HG03097 (cell line): ENCODE data around the gene NIPAL3.
"Not testable (repeated sequence)": the region's sequence is repeated elsewhere in the genome, so short reads cannot be mapped to it uniquely, and the experiment has no call there.

Source experiments
- ATAC-seq: cut with Tn5 transposase; IDR thresholded peaks from one replicate; pipeline ENCODE4 v1.9.1; 2021; ENCODE audit not compliant: unreplicated experiment, low FRiP score

NIPAL3 gene

DNA sequence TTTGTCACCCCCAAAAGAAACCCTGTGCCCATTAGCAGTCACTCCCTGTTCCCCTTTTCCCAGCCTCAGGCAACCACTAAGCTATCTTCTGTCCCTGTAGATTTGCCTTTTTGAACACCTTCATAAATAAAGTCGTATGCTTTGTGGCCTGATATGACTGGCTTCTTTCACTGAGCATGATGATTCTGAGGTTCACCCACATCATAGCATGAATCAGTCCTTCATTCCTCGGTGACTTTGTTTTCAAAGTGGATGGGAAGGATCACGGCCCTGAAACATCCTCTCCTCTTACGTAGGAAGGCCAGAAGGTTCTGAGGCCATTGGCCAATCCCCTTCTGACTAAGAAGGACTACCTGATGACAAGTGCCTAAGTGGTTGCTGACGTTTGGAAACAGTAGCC lies 39.1 kb downstream of the NIPAL3 start:
- no peak for ATAC-seq

DNA sequence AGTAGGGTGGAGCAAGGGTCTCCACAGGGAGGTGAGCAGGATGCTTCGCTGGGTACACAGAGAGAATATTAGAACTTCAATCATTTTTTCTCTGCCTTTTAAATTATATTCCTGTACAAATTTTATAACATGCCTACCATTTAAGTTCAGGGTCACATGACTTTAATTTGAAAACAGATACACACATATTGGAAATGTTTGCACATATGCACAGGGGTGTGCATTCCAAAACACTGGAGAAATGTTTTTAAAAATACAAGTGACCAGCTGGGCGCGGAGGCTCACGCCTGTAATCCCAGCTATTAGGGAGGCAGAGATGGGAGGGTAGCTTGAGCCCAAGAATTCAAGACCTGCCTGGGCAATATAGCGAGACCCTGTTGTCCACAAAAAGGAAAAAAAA lies 39.7 kb downstream of the NIPAL3 start:
- ATAC-seq: no peak

DNA sequence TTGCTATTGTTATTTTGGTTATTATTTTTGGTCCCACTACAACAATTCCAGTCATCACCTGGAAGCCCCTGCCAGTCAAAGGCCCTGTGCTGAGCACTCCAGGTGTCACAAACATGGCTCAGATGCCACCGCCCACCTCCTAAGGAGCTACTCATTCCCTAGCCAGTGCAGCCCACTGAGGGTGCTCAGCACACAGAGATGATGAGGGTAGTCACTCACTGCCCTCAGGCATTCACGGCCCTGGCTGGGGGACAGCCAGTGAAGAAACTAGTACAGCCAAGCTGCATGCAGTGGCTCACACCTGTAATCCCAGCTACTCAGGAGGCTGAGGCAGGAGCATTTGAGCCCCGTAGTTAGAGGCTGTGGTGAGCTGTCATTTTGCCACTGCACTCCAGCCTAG lies 42.3 kb downstream of the NIPAL3 start:
- ATAC-seq: no peak

DNA sequence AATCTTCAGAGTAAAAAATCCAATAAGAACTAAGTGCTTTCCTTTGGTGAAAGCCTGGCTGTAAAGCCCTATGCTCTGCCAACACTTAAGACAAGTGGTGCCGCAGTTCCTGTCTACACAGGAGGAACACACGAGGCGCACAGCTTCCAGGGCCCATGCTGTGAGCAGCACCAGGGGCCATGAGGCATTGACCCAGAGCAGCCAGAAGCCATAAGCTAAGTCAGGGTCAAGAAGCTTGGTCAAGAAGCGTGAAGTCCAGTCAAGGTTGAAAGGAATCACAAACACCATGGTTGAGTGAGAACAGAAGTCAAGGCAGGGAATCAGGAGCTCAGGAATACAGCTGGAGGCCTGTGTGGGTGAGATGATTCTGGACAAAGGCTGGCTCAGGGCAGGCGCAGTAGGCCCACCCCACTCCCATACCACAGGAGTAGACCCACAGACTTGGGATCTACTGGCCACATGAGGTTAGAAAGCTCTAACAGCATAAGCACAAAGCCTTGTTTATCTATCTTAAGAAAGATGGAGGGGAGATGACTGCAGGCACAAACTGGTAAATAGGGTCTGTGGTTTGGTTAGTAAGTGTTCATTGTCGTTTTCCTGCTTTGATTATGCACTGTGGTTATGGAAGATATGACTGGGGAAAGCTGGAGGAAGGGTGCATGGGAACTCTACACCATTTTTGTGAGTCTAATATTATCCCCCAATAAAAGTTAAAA lies 44.1 kb downstream of the NIPAL3 start:
- ATAC-seq: no peak

DNA sequence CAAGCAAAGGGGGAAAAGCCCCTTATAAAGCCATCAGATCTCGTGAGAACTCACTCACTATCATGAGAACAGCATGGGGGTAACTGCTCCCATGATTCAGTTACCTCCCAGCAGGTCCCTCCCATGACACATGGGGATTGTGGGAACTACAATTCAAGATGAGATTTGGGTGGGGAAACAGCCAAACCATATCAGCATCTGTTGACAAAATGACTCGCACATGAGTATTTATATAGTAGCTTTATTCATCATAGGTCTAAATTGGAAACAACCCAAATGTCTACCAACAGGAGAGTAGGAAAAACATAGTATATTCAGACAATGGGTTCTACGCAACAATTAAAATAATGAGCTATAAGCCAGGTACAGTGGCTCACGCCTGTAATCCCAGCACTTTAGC lies 46.5 kb downstream of the NIPAL3 start:
- not testable (repeated sequence) for ATAC-seq

DNA sequence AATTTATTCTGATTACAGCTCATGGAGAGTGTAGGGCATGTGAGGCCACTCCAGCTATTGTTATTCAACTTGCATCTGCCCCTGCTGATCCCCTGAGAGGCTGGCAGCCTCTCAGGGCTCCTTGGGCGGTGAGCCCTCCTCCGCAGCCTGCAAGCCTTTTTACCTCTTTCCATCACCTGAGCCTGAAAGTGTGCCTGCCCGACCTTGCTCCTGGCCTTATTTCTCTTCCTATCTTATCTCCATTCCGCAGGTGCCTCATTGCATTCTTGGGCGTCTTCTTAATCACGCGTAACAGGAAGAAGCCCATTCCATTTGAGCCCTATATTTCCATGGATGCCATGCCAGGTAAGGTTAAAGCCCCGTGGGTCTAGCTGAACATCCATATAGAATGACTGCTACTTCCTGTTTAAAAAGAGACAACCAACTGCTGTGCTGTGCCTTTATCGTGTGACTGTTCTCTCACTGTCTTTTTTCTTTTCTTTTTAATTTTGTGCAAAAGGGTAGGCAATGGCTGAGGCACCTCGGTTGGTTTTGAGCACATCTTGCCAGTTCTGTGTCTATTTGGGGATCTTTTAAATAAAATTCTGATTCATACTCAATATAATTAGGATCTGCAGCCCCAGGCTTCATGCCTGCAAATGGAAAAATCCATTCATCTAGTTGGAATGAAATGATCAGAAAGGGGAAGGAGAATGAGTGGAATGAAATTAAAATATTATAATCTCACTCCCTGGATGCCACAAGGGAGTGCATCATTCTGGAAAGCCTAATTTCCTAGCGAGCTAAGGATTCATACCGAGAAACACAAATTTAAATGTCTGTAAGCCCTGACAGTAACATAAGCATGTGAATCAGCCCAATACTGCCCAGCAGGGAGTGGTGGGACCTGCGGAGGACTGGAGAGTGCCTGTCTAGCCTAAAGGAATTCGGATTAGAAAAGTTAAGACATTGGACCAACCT lies 48.5 kb downstream of the NIPAL3 start:
- ATAC-seq: no peak

DNA sequence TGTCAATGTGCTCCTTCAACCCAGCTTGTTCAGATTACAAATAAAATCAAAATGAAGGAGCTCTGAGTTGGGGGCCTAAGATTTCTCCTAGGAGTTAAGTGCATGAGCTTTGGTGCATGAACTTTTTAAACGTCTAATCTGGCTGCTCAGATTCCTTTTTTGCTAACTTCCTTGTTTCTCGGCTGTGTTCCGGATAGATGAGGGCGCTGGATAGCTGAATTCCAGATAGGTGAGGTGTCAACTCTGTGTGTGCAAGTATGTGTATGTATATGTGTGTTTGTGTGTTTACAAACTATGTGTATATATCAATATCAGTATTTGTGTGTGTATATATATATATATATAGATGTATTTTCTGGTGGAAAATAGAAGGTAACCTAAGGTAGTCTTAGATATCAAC lies 49.5 kb downstream of the NIPAL3 start:
- no peak for ATAC-seq

DNA sequence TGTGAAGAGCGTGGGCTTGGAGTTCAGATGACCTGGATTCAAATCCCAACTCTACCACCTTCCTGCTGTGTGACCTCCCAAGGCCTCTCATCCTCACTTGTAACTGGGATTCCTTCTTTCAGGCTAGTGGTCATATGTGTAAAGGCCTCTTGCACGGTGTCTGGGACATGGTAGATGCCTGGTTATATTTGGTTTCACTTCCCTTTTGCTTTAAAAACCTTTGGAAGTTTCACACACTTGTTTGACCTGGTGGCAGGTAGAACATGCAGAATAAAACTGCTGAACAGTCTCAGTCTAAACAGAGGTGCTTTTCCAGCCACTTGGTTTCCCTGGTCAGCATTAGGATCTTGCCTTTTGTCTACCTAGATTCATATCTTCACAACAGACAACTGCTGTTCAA lies 50.0 kb downstream of the NIPAL3 start:
- ATAC-seq: no peak

DNA sequence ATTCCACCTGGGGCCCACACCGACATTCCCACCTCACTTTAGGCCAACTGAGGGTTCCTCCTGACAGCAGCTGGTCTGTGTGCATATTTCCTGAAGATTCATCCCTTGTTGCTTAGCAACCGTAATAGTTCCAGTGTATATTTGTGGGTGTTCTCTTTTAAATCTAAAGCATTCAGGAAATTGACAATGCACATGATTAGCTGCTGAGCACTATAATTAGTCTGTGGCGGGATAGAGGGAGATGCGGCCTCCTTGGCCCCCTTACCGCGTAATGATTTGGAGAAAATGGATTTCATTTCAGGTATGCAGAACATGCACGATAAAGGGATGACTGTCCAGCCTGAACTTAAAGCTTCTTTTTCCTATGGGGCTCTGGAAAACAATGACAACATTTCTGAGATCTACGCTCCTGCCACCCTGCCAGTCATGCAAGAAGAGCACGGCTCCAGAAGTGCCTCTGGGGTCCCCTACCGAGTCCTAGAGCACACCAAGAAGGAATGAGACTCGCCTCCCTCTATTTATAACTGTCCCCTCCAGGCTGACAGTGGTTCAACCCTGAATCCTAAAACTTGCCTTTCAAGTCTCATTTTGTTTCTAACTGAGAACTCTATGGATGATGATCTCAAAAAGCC lies 53.2 kb downstream of the NIPAL3 start:
- ATAC-seq: no peak

DNA sequence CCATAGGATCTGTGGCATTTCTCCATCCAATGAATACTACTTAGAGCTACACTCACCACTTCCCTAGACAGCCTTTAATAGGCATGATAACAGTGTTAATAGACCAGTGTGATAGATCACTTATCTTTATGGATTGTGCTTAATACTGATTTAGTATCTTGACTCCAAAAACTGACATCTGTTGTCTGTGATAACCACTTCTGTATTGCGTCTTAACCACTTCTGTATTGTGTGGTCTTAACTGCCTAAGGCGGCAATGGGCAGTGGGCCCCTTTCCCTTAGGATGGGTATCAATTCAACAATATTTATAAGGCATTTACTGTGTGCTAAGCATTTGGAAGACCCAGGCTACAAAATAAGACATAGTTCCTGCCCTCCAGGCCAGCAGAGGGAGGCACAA lies 55.0 kb downstream of the NIPAL3 start:
- no peak for ATAC-seq

DNA sequence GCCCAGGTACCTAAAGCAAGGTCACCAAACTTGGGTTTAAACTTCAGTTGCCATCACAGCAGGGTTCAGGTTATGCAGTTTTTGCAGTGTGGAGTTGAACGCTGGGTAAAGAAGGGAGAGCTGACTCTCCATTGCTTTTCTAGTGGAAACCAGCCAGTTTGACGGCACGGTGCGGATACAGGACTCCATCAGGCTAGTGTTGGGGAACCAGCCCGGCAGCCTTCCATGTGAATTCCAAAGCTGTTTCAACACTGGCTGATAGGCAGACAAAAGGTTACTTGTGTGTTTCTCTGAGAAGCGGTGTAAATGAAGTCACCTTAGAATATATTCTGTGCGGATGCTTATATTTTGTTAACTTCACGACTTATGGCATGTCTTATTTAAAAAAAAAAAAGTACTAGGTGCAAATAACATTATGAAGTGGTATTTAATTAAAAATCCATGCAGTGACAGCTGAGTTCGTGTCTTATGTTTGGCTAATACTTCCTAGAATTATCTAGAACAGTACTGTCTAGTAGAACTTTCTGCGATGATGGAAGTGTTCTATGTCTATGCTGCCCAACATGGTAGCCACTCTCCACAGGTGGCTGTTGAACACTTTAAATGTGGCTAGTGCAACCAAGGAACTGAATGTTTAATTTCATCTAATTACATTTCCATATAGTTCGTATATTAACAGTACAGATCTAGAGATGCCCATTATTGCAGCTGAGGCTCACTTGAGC lies 57.1 kb downstream of the NIPAL3 start:
- no peak for ATAC-seq

DNA sequence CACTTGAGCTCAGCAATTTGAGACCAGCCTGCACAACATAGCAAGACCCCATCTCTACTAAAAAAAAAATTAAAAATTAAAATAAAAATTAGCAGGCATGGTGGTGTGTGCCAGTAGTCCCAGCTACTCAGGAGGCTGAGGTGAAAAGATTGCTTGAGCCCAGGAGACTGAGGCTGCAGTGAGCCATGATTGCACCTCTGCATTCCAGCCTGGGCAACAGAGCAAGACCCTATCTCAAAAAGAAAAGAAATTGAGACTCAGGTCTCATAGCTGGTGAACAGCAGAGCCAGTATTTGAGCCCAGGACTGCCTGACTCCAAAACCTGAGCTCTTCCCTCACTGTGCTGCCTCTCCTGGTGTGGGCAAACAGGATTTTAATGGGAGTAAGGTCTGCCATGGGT lies 58.6 kb downstream of the NIPAL3 start:
- no peak for ATAC-seq

DNA sequence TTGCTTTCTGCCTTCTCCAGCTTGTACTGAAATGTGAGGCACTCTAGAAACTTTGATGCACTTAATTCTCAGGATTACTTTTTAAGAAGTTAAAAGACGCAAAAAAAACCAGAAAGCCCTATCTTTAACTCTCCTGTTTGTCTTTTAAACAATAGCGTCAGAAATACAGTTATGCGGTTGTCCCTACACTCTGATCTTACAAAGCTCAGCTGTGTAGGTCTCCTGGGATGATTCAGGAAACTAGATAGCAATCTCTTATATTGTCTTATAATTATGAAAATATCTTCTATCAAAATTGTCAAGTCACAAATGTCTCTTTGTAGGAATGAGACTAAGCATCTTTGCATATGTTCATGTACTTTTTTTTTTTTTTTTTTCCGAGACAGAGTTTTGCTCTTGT lies 60.1 kb downstream of the NIPAL3 start:
- ATAC-seq: no peak

DNA sequence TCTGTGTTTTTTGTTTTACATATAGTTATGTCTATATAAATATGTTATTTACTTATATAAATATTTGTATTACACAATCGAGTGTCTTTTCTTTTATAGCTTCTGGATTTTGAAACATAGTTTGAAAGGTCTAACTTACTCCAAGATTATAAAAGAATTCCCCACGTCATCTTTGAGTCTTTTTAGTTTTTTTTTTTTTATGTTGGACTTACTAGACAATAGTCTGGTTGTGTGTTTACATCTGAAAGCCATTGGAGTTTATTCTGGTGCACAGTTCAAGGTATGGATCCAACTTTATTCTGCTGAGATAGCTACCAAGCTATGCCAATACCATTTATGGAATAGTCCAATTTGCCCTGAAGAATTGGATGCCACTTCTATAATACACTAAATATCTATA lies 61.0 kb downstream of the NIPAL3 start:
- no peak for ATAC-seq

DNA sequence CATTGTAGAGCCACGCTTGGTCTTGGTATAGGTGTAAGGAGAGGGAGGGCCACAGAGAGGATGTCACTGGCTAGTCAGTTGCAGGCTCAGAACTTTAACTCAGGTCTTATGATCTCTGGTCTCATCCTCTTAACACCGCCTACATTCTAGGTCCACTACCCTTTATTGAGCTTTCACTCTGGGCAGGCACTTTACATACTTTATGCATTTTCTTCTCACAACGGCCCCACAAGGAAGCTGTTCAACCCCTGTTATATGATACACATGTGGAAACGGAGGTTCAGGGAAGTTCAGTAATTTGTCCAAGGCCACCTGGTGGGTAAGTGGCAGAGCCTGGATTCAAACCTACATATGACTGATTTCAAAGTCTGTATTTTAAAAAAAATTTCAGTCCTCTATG lies 61.7 kb downstream of the NIPAL3 start:
- ATAC-seq: no peak

DNA sequence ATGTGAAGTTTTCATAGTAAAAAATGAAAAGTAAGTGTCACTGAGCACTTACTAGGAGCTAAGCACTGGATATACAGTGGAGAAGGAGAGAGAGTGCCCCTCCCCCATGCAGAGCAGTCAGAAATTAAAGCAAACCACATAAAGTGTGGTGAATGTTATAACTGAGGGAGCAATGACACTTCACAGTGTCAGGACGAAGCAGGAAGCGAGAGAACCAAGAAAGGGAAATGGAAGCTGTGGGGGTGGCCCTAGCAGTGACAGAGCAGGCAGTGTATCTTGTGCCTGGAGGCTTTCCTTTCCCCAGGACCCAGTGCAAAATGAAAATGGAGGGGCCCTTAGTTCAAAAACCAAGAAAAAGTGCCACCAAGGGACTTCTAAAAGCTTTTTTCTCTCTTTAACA lies 65.5 kb downstream of the NIPAL3 start:
- no peak for ATAC-seq

DNA sequence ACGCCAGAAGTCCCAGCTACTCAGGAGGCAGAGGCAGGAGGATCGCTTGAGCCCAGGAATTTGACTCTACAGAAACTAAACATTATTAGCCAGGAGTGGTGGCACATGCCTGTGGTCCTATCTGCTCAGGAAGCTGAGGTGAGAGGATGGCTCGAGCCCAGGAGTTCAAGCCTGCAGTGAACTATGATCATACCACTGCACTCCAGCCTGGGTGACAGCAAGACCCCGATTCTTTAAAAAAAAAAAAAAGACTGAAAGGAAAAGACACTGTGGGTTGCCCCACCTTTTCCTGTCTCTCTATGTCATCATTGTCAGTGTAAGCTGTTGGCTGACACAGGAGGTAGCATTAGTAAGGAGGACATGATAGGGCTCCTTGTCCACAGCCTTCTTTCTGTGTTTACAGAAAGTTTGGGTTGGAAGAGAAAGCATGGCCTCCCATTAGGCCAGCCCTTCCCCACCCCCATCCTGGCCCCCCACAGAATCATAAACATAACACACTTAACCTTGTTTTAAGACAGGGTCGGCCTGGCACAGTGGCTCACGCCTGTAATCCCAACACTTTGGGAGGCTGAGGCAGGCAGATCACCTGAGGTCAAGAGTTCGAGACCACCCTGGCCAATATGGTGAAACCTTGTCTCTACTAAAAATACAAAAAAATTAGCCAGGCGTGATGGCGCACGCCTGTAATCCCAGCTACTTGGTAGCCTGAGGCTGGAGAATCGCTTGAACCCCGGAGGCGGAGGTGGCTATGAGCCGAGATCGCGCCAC lies 66.4 kb downstream of the NIPAL3 start:
- ATAC-seq: no peak

DNA sequence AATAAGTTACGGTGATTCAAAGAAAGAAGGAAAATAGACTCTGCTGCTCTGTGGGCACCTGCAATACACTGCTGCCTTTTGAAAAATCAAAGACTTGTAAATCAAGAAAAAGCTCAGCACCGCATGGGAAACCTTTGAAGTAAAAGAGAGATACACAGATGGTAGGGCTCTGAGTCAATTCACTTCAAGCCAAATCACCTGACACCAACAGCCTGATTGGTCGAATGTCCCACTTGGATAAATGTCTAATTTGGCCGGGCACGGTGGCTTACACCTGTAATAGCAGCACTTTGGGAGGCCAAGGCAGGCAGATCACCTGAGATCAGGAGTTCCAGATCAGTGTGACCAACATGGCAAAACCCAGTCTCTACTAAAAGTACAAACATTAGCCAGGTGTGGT lies 67.8 kb downstream of the NIPAL3 start:
- ATAC-seq: no peak

DNA sequence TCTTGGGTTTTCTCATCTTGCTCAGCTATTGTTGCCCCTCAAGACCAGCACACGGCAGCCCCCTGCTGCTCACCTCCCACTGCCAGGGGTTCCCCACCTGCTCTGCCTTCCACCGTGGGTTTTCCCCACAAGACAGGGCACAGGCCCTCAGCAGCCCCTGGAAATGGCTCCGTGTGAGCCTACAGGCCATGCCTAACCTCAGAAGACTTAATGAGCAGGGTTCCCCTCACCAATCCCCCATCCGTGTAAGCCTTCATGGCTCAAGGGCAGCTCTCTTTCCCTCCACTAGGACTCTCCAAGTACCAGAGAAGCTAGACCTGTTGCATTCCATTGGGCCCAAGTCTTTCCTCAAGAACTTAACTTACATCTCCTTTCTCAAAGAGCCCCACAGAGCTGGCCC lies 68.6 kb downstream of the NIPAL3 start:
- ATAC-seq: no peak
